Upper lobe of right lung (tissue), 1 donor: ENCODE results near the gene HIGD1B. TPM values are rescaled to one million over a fixed set of nuclear protein-coding genes. Genes with fewer than 3 reads are reported as not detected.

ENCODE experiments used
- ATAC-seq: fragments of 200-7000 bp; cut with Tn5 transposase; one replicate; pipeline ENCODE4 v1.9.1; 2020; ENCODE audit warnings: mild to moderate bottlenecking, moderate library complexity
- DNase-seq: peaks from one replicate; pipeline ENCODE4 v3.0.0-alpha.2; 2020
- H3K27ac ChIP-seq: fragments of 200-600 bp; one replicate; pipeline ENCODE4 v1.8.0; 2022
- H3K27me3 ChIP-seq: fragments of 200-600 bp; one replicate; pipeline ENCODE4 v1.8.0; 2022; ENCODE audit warnings: mild to moderate bottlenecking
- H3K36me3 ChIP-seq: fragments of 200-600 bp; one replicate; pipeline ENCODE4 v1.8.0; 2022
- H3K4me1 ChIP-seq: fragments of 200-600 bp; one replicate; pipeline ENCODE4 v1.8.0; 2022
- H3K4me3 ChIP-seq: fragments of 200-600 bp; one replicate; pipeline ENCODE4 v1.8.0; 2022; ENCODE audit warnings: mild to moderate bottlenecking
- H3K9me3 ChIP-seq: fragments of 200-600 bp; one replicate; pipeline ENCODE4 v1.8.0; 2022
- intact Hi-C: fragments of 100-400 bp; cut with DNase I; formaldehyde crosslinking; loops from one replicate; pipeline ENCODE4 v1.11.0; 2022
- total RNA-seq: library from RNA; stranded (reverse); fragmentation: NEBNext Ultra II Directional; extraction: Animal tissue kit (Norgen Biotek cat#: 25700); gene quantifications from one replicate; pipeline ENCODE4 v1.2.1, GENCODE V29; 2021
- TF ChIP-seq, protein P1 (sequence below): fragments of 200-600 bp; IDR thresholded peaks from one replicate; pipeline ENCODE4 v1.8.0; 2022; ENCODE audit warnings: antibody characterized with exemption
- donor health status: DM: no; HTN: yes; CAD: no; lungs with severe emphysema.

Gene HIGD1B
- total RNA-seq, 1 donor from 2014 or later, result 36.4 TPM

DNA sequence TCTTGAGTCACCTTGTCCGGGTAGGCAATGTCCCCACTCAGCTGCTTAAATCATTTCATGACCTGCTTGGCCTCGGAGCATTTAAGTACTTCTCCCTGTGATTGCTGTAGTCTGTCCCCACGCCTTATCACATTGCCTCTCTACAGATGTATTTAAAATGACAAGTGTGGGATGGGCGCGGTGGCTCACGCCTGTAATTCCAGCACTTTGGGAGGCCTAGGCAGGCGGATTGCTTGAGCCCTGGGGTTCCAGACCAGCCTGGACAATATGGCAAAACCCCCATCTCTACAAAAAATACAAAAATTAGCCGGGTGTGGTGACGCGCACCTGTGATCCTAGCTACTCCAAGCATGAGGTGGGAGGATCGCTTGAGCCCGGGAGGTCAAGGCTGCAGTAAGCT, 16.3 kb upstream of the HIGD1B start:
- ATAC-seq, result no peak
- TF ChIP-seq, protein P1, sequence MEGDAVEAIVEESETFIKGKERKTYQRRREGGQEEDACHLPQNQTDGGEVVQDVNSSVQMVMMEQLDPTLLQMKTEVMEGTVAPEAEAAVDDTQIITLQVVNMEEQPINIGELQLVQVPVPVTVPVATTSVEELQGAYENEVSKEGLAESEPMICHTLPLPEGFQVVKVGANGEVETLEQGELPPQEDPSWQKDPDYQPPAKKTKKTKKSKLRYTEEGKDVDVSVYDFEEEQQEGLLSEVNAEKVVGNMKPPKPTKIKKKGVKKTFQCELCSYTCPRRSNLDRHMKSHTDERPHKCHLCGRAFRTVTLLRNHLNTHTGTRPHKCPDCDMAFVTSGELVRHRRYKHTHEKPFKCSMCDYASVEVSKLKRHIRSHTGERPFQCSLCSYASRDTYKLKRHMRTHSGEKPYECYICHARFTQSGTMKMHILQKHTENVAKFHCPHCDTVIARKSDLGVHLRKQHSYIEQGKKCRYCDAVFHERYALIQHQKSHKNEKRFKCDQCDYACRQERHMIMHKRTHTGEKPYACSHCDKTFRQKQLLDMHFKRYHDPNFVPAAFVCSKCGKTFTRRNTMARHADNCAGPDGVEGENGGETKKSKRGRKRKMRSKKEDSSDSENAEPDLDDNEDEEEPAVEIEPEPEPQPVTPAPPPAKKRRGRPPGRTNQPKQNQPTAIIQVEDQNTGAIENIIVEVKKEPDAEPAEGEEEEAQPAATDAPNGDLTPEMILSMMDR, result no peak
- H3K4me1 ChIP-seq, result no peaks in the 10 kb centered on the region
- H3K27ac ChIP-seq, result no peak overlapping the region
- intact Hi-C loops, result no loop called here
- DNase-seq, result no peak
- H3K36me3 ChIP-seq, result no peaks in the 10 kb centered on the region
- no peak overlapping the region for H3K4me3 ChIP-seq
- H3K9me3 ChIP-seq, result no peaks in the 10 kb centered on the region
- H3K27me3 ChIP-seq, result peaks cover 61% of the 10 kb centered on the region

DNA sequence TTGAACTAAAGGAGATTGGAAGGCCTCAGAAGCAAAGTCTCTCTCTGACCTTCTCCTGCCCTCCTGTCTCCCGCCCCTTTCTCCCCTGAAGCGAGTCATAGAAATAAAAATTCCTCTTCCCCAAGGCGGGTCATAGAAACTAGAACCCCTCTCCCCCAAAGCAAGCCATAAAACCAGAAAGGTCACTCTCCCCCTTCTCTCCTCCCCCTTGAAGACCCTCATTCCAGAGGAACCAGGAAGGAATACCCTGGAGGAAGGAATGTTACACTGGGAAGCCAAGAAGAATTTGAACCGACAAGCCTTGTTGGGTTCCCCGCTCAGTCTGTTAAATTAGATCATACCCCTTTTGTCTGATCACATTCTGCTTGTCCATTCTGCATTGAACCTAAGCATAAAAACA, 14.9 kb upstream of the HIGD1B start:
- DNase-seq, result no peak
- H3K4me3 ChIP-seq, result no peak overlapping the region
- H3K27ac ChIP-seq, result no peak overlapping the region
- TF ChIP-seq, protein P1, result no peak
- H3K4me1 ChIP-seq, result no peaks in the 10 kb centered on the region
- intact Hi-C loops, result no loop called here
- peaks cover 47% of the 10 kb centered on the region for H3K27me3 ChIP-seq
- H3K9me3 ChIP-seq, result no peaks in the 10 kb centered on the region
- H3K36me3 ChIP-seq, result no peaks in the 10 kb centered on the region
- no peak for ATAC-seq

DNA sequence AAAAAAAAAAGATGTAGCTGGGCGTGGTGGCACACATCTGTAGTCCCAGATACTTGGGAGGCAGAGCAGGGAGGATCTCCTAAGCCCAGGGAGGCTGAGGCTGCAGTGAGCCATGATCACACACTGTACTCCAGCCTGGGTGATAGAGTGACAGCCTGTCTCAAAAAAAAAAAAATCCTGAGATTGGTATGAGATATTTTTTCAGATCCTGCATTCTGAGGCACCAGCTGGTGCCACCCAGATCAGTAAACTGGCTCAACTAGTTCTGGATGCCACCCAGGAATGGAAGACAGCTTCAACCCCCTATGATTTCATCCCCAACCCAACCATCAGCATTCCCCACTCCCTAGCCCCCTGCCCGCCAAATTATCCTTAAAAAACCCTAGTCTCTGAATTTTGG, 10.5 kb upstream of the HIGD1B start:
- Histone ChIP-seq H3K36me3 (no peaks in the 10 kb centered on the region), H3K9me3 (no peaks in the 10 kb centered on the region), H3K4me3 (no peak overlapping the region), H3K27ac (no peak overlapping the region), H3K4me1 (no peaks in the 10 kb centered on the region), H3K27me3 (peaks cover 12% of the 10 kb centered on the region)
- no peak for DNase-seq
- ATAC-seq, result no peak
- TF ChIP-seq, protein P1, result no peak
- intact Hi-C loops, result no loop called here

DNA sequence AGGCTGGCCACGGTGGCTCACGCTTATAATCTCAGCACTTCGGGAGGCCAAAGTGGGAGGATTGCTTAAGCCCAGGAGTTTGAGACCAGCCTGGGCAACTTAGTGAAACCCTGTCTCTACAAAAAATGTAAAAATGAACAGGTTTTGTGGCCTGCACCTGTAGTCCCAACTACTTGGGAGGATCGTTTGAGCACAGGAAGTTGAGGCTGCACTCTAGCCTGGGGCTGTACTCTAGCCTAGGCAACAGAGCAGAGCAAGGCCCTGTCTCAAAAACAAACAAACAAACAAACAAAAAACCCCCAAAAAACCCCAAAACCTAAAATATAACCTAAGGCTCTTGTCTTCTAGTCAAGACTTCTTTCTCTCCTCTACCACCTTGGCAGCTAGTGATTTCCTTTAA, 7.4 kb upstream of the HIGD1B start:
- Histone ChIP-seq H3K27ac (no peak overlapping the region), H3K27me3 (no peaks in the 10 kb centered on the region), H3K36me3 (no peaks in the 10 kb centered on the region), H3K9me3 (no peaks in the 10 kb centered on the region), H3K4me1 (no peaks in the 10 kb centered on the region), H3K4me3 (no peak overlapping the region)
- ATAC-seq (no peak), DNase-seq (no peak)
- TF ChIP-seq, protein P1, result no peak
- intact Hi-C loops, result no loop called here

DNA sequence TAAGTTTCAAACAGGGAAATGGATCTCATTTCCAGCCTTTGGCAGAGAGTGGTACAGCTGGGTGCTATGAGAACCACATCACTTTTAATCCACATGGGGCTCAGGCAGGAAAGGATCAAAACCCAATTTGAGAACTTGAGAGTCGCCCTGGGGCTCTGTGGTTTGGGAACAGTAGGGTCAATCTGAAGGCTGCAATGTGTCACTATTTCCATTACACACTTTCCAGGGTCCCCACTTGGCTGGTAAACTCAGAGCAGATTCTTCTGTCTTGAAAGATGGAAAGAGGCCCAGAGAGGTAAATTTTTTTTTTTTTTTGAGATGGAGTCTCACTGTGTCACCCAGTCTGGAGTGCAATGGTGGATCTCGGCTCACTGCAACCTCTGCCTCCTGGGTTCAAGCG, 6.7 kb upstream of the HIGD1B start:
- DNase-seq (no peak), ATAC-seq (no peak)
- no peaks in the 10 kb centered on the region for H3K27me3 ChIP-seq
- H3K4me3 ChIP-seq, result no peak overlapping the region
- H3K36me3 ChIP-seq, result no peaks in the 10 kb centered on the region
- H3K9me3 ChIP-seq, result no peaks in the 10 kb centered on the region
- intact Hi-C loops, result no loop called here
- no peaks in the 10 kb centered on the region for H3K4me1 ChIP-seq
- TF ChIP-seq, protein P1, result no peak
- H3K27ac ChIP-seq, result no peak overlapping the region

DNA sequence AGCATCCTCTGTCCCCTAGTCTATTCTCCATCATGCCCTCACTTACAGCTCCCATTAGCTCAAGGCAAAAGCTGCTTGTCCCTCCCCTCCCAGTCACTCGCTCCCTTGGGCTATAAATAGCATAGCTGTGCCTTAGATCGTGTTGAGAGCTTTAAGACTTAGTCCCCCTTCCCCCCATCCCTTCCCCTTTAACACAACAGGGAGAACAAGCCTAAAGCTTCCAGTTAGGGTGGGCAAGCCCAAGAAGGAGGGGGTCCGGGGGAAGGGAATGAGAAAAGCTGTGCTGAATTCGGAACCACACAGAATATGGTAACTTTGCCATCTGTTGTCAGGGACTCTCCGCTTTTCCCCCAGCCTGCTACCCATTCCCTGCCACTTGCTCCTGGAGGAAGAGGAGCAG, 4.9 kb upstream of the HIGD1B start:
- Histone ChIP-seq H3K36me3 (no peaks in the 10 kb centered on the region), H3K27ac (no peak overlapping the region), H3K4me3 (no peak overlapping the region), H3K27me3 (no peaks in the 10 kb centered on the region), H3K9me3 (no peaks in the 10 kb centered on the region), H3K4me1 (no peaks in the 10 kb centered on the region)
- ATAC-seq (no peak), DNase-seq (no peak)
- TF ChIP-seq, protein P1, result no peak
- intact Hi-C loops, result no loop called here
